Measurements from ENCODE around the gene TNP1. TPM values are rescaled to one million over a fixed set of nuclear protein-coding genes. Genes with fewer than 3 reads are reported as not detected.

TNP1 gene
- polyA plus RNA-seq, 12 donors: 0.41 to 0.65 (median 0.61) TPM; not detected in 9

DNA sequence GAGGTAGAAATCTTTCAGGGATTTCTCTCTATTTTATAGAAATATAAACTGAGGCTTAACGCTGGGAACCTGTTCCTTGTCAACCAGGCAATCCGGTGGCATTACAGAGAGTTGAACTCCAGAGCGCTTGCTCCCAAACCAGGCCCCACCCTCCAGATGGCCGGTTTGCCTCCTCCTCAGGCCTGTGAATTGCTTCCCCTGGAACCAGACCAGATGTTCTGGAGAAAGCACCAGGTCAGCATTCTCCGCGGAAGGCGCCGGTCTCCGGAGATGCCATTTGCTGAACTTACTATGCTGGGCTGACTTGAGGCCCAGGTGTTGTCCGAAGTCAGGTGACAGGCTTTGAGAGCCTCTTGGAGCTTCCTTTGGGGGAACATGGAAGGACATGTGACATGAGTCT lies 17.2 kb downstream of the TNP1 start:
- peak; percentile 50 for DNase-seq

DNA sequence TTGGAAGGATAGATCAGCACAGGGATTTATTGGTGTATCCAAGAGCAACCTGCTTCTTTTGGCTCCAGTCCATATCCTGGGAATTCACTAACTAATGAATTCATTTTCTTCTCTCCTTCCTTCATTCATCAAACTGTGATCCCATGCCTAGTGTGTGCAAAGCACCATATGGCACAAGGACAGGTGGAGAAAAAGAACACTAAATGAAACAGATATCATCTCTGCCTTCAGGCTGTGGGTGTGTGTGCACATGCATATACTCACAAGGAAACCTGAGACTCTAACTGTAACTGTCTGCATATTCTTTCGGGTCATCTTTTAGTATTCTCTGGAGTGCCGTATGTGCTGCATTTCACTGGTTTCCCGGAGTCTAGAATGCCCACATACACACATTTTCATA lies 20.2 kb downstream of the TNP1 start:
- DNase-seq: no peak

DNA sequence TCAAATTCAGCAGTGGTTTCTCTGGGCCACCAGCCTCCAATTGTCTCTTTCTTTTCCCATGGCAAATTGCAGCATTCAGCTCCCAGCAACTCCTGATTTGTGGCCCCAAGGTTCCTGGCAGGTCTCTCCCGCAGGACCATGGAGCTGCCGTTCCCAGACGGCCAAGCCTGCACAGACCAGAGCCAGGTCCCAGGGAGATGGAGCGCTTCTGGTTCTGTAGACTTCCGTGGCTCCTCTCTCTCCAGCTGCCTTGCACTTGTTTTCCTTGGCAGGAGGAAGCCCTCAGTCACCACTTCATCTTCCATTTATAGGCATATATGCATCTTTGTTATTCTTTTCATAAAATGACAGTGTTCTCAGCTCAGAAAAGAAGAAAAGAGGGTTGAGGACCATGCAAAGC lies 21.7 kb downstream of the TNP1 start:
- no peak for DNase-seq

DNA sequence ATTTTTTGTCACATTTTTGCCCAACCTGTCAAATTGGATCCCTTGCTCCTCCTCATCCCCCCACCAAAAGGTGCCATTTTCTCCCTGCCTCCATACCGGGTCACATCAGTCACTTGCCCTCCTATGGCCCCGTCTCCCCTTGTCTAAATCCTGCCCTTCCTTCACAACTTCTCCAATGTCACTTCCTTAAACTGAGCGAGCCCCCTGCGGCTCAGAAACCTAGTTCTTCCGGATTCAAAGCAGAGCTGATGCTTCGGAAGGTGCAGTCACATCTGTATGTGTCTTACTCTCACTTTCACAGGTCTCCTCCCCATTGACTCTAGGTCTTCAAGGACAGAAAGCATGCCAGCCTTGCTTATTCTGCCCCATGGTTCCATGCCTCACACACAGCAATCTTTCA lies 22.1 kb downstream of the TNP1 start:
- no peak for DNase-seq

DNA sequence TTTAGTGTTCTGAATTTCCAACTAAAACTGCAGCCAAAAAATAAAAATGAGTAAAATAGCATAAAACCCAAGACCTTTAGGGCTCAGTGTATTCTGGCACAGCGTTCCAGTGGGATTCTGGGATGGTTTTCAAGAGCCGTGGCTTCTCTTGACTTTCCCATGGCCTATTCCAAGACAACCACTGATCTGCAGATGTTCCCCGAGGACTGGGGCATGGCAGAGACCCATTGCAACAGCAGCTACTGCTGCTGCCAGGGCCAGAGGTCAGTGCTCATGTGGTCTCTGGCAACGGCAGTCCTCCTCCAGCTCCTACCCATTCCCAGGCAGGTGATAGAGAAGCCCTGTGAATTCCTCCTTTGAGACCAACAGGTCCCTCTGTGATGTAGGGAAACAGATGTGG lies 26.8 kb downstream of the TNP1 start:
- no peak for DNase-seq

DNA sequence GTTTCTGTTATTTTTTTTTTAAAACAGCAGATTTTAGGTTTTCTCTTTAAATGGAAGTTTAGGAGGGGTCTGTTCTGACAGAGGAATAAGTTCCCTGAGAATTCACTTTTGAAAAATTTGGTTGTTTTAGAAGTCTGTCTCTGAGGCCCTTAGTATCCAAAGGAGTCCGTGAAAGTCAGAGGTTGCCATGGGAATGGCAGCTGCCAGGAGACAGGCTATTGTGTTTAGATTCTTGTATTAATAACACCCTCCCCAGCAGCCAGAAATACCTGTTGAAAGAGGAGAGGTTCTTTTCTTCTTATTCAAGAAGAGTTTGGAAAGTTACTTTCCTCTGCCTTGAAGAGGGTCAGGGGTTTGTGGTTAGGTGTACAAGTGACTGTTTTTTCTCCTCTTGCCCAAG lies 29.5 kb downstream of the TNP1 start:
- no peak for DNase-seq

DNA sequence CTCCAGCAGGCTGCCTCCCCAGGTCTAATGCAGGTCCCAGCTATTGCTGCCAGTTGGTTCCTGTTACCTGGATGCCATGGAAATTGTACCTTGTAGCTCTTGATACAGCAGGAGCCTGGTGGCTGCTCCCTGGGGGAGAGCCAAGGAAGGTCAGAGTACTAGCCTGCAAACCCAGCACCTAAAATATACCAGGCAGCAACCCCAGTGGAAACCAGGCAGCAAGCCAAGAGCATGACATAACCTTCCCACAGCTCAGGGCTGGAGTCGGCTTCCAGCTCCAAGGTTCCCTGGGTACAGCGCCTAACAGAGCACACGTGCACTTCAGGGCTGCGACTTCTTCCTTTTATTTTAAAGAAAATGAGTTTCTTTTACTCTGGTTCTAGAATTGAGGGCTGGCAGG lies 30.3 kb downstream of the TNP1 start:
- peak; percentile 68 for DNase-seq

DNA sequence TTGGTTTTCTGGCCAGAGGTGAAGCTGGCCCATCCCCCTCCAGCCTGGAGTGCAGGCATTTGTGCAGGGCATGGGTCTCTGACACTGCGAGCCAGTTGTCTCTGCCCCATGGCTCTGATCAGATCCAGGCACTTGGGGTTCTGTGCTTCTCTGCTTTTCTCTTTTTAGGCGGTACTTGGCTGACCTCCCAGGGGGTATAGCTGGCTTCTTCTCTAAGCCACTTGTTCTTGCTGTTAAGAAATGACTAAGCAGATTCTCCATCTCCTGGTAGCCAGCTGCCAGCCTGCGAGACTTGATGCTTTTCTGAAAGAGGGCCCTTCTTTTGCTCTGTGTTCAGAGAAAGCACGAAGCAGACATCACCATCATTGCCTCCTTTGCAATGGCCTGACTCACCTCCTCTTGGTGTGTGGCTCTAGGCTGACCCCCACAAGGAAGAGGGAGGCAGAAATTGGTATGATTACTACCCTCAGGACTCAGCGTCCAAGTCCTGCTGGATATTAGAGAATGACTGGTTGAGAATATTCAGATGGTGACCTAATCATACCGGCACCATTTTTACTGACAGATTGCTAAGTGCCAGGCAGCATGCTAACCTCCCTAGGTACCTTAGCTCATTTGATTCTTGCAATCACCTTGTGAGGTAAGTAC lies 32.7 kb downstream of the TNP1 start:
- no peak for DNase-seq

DNA sequence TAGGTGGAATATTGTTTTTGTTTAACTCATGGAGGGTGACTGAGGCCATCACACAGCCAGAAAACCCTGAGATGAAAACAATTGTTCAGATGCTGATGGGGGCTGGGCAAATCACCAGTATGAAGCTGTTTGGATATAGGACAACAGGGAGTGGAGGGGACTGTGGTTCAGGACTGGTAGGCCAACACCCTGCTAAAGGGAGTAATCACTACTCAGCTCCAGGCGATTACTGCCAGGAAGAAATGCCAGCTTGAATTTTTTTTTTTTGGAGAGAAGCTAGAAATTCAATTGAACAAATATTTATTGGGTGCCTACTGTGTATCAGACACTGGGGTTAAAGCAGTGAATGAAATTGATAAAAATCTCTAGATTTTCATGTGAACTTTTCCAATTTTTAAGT lies 37.4 kb downstream of the TNP1 start:
- no peak for DNase-seq

DNA sequence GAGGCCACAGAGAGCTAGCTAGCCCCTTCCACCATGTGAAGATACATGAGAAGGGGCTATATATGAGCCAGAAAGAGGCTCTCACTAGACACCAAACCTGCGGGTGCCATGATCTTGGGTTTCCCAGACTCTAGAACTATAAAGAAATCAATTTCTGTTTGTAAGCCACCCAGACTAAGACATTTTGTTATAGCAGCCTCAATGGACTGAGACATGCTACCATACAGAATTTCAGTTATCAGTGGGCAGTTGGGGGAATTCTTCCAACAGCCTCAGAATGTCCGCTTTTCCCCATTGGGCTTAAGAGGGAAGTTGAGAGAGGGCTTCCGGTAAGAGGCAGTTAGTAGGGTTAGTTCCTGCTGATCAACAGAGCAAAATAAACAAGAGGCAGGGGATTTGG lies 39.2 kb downstream of the TNP1 start:
- no peak for DNase-seq

DNA sequence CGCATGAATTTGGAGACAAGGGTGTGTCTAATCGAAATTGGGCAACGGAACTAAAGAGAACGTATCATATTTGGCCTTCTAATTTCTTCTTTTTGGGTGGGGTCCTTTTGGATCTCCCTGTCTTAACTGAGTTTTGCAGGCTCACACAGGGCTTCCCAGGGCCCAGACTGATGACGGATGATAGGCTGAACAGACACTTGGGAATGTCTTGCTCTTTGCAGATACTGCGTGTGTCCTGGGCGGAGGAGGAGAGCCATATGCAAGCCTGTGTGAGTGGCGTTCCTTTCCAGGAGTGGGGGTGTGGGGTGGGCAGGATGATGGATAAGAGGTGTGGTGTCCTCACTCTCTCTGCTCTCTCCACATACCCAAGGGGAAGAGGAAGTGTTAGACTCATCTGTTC lies 40.1 kb downstream of the TNP1 start:
- no peak for DNase-seq

DNA sequence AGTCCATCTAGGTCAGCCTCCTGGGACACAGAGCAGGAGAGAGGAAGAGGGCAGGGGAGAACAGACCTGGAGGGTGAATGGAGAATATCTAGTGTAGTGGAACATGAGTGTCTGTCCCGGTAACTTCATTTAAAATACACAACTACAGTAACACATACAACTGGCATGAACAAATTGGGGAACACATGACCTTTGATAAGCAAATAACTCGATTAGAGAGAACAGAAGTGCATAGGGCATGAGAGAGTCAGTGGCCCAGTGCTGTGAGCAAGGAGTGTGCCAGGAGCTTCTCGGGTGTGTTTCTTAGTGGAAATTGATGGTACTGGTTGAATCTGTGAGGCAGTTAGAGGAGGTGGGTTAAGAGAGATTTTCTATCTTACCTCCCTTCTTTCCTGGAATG lies 40.8 kb downstream of the TNP1 start:
- DNase-seq: no peak

DNA sequence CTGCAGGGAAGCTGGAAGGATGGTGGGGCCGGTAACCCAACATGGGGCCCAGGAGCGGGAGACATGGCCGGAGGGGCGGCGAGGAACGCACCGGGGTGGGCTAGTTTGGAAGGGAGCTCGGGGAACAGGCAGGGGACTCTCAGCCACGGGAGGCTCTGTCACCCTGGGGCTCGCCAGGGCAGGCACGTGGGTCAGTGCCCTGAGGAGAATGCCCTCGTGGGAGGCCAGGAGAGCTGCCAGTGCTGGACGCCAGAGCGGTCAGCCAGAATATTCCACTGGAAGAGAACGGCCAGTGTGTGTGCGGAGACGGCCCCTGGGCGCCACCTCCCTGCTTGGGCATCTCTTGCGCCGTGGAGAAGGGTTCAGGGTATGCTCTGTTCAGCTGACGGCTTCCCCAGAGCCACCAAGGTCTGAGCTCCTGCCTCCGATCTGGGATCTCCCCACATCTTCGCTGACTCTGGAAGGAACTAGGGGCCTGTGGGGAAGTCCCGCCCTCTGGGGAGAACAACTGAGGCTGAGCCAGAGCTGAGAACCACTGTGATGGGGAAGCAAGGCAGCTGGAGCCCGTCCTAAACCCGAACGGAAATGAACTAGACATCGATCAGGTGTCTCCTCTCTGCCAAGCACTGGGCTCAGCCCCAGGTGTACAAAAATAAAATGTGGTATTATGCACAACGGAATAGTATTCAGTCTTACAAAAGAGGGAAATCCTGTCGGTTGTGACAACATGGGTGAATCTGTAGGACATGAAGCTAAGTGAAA lies 49.3 kb downstream of the TNP1 start:
- no peak for DNase-seq

Other genes starting within 250 kb of the TNP1 start
- gene IGFBP2, start 226.6 kb downstream of the TNP1 start, polyA plus RNA-seq (ENCODE audit: insufficient read length in 12 of 12): 100 to 1,000 TPM in 10 of 12 donors, 10 to 100 TPM in 1, not detected in 1; 97.9 to 346 (median 142) TPM
- gene IGFBP5, start 164.5 kb downstream of the TNP1 start, polyA plus RNA-seq (ENCODE audit: insufficient read length in 12 of 12): 100 to 1,000 TPM; 375 to 936 (median 458) TPM